HG02884 (cell line): ENCODE data around the gene KRTAP6-1.

Source experiments
- ATAC-seq: cut with Tn5 transposase; IDR thresholded peaks from one replicate; pipeline ENCODE4 v1.9.1; 2021; ENCODE audit warnings: mild to moderate bottlenecking, moderate library complexity; ENCODE audit not compliant: unreplicated experiment

The KRTAP6-1 gene

GRCh38 chr21:30613836-30614235 lies at the start of gene KRTAP6-1:
TSS of gene KRTAP6-1 (minus strand) at chr21:30613930. CDS start at chr21:30613904, 26 bp downstream.
- ATAC-seq, result no peak

GRCh38 chr21:30652891-30653290 lies 39.2 kb upstream of the KRTAP6-1 start:
- ATAC-seq, result no peak

- ATAC-seq, result no peak
These were observed 33.2 kb upstream of the KRTAP6-1 start for GRCh38 chr21:30646904-30647414.

GRCh38 chr21:30642564-30642963 lies 28.8 kb upstream of the KRTAP6-1 start, which contains the start of gene KRTAP20-3:
TSS of gene KRTAP20-3 (plus strand) at chr21:30642864.
- ATAC-seq, result no peak

GRCh38 chr21:30638686-30639085 lies 25.0 kb upstream of the KRTAP6-1 start:
- no peak for ATAC-seq

GRCh38 chr21:30634906-30635305 lies 21.2 kb upstream of the KRTAP6-1 start, which contains the start of gene KRTAP20-2:
TSS of gene KRTAP20-2 (plus strand) at chr21:30635206. CDS start at chr21:30635264, 58 bp downstream.
- ATAC-seq, result no peak

- ATAC-seq, result no peak
These were observed 15.5 kb upstream of the KRTAP6-1 start for GRCh38 chr21:30629200-30629599.

- ATAC-seq, result no peak
These were observed 14.4 kb upstream of the KRTAP6-1 start for GRCh38 chr21:30628109-30628508.

GRCh38 chr21:30625449-30626165 lies 11.9 kb upstream of the KRTAP6-1 start:
- ATAC-seq, result no peak

- no peak for ATAC-seq
These were observed 9.6 kb upstream of the KRTAP6-1 start for GRCh38 chr21:30623362-30623761.

- no peak for ATAC-seq
These were observed 6.8 kb upstream of the KRTAP6-1 start, which contains the start of gene KRTAP20-4 for GRCh38 chr21:30620522-30620921. TSS of gene KRTAP20-4 (plus strand) at chr21:30620627.

- ATAC-seq, result no peak
These were observed 6.3 kb upstream of the KRTAP6-1 start for GRCh38 chr21:30620080-30620479.

- ATAC-seq, result no peak
These were observed 2.4 kb upstream of the KRTAP6-1 start, which contains the start of gene KRTAP20-1 for GRCh38 chr21:30616125-30616524. TSS of gene KRTAP20-1 (plus strand) at chr21:30616425. CDS start at chr21:30616455, 30 bp downstream.

GRCh38 chr21:30615199-30615598 lies 1.5 kb upstream of the KRTAP6-1 start:
- no peak for ATAC-seq

GRCh38 chr21:30612132-30612531 lies 1.6 kb downstream of the KRTAP6-1 start:
- ATAC-seq, result no peak

- ATAC-seq, result no peak
These were observed 7.8 kb downstream of the KRTAP6-1 start for GRCh38 chr21:30605968-30606367.

GRCh38 chr21:30600787-30601186 lies 12.9 kb downstream of the KRTAP6-1 start, which contains the start of gene KRTAP22-1:
TSS of gene KRTAP22-1 (plus strand) at chr21:30601087.
- ATAC-seq, result no peak

GRCh38 chr21:30598802-30599201 lies 14.9 kb downstream of the KRTAP6-1 start, which contains the start of gene KRTAP6-2:
TSS of gene KRTAP6-2 (minus strand) at chr21:30598902. CDS start at chr21:30598874, 28 bp downstream.
- ATAC-seq, result no peak

GRCh38 chr21:30592140-30592539 lies 21.6 kb downstream of the KRTAP6-1 start, which contains the start of gene KRTAP6-3:
TSS of gene KRTAP6-3 (plus strand) at chr21:30592440. CDS start at chr21:30592446, 6 bp downstream.
- ATAC-seq, result no peak

GRCh38 chr21:30590297-30590696 lies 23.4 kb downstream of the KRTAP6-1 start, which contains the start of gene KRTAP22-2:
TSS of gene KRTAP22-2 (minus strand) at chr21:30590397.
- ATAC-seq, result no peak

GRCh38 chr21:30582870-30583269 lies 30.9 kb downstream of the KRTAP6-1 start:
- ATAC-seq, result no peak

GRCh38 chr21:30580132-30580531 lies 33.6 kb downstream of the KRTAP6-1 start:
- no peak for ATAC-seq
